ENCODE measurements around the gene ADAMTS3.

The ADAMTS3 gene

DNA sequence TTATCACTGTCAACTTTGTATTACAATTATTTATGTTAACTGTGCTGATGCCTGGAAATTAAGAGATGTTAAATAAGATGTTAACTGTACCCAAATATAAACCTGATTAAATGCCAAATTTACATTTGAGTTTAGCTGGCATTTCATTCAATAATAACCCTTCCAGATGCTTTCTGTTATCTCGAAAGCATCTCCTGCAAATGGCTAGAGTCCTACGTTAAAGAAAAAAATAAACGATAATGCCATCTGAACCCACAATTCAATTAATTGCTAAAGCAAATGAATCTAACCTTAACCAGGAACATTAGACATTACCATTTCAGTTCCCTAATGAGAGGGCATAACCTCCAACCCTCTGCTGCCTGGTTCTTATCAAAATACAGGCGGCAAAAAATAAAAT, 145.0 kb downstream of the ADAMTS3 start:
- Histone ChIP-seq H3K9me2 (replicated peaks; ENCODE audit: low read depth, low read length) (no peaks in the 10 kb centered on the region), H3K36me3 (ENCODE audit: insufficient read depth, low read length) (no peaks in the 10 kb centered on the region), H3F3A (ENCODE audit: low read depth) (no peaks in the 10 kb centered on the region), H2AFZ (ENCODE audit: low read length) (no peak overlapping the region), H3K9ac (ENCODE audit: low read depth, low read length, poor library complexity, severe bottlenecking) (no peak overlapping the region), H3K27me3 (ENCODE audit: insufficient read depth, low read length, poor library complexity, severe bottlenecking) (no peaks in the 10 kb centered on the region), H3K4me1 (ENCODE audit: insufficient read depth, low read length, poor library complexity, severe bottlenecking) (no peaks in the 10 kb centered on the region), H3K4me2 (ENCODE audit: low read depth, low read length, poor library complexity, severe bottlenecking) (no peak overlapping the region), H4K20me1 (ENCODE audit: insufficient read depth, low read length, poor library complexity, severe bottlenecking) (no peaks in the 10 kb centered on the region), H3K79me2 (ENCODE audit: insufficient read depth, low read length) (no peaks in the 10 kb centered on the region), H3K9me3 (ENCODE audit: insufficient read depth, low read depth, low read length) (no peaks in the 10 kb centered on the region), H3K4me3 (ENCODE audit: low read length, poor library complexity, severe bottlenecking) (no peak overlapping the region)
- TF ChIP-seq CTCF (conservative IDR thresholded peaks at IDR 0.05; ENCODE audit: low read length): no peak
- TF ChIP-seq EZH2phosphoT487 (IDR thresholded peaks at IDR 0.05; ENCODE audit: borderline replicate concordance): no peak

- Histone ChIP-seq H4K20me1 (ENCODE audit: insufficient read depth, low read length, poor library complexity, severe bottlenecking) (no peaks in the 10 kb centered on the region), H3K27me3 (ENCODE audit: insufficient read depth, low read length, poor library complexity, severe bottlenecking) (no peaks in the 10 kb centered on the region), H3F3A (ENCODE audit: low read depth) (no peaks in the 10 kb centered on the region), H3K9me3 (ENCODE audit: insufficient read depth, low read depth, low read length) (no peaks in the 10 kb centered on the region), H3K4me2 (ENCODE audit: low read depth, low read length, poor library complexity, severe bottlenecking) (no peak overlapping the region), H3K36me3 (ENCODE audit: insufficient read depth, low read length) (no peaks in the 10 kb centered on the region), H3K79me2 (ENCODE audit: insufficient read depth, low read length) (no peaks in the 10 kb centered on the region), H3K4me3 (ENCODE audit: low read length, poor library complexity, severe bottlenecking) (no peak overlapping the region), H3K9ac (ENCODE audit: low read depth, low read length, poor library complexity, severe bottlenecking) (no peak overlapping the region), H3K9me2 (replicated peaks; ENCODE audit: low read depth, low read length) (no peaks in the 10 kb centered on the region), H2AFZ (ENCODE audit: low read length) (no peak overlapping the region), H3K4me1 (ENCODE audit: insufficient read depth, low read length, poor library complexity, severe bottlenecking) (no peaks in the 10 kb centered on the region)
- TF ChIP-seq CTCF (conservative IDR thresholded peaks at IDR 0.05; ENCODE audit: low read length) (no peak), EZH2phosphoT487 (IDR thresholded peaks at IDR 0.05; ENCODE audit: borderline replicate concordance) (no peak)
Observed at GRCh38 chr4:72422416-72422815, 146.6 kb downstream of the ADAMTS3 start.

- no peaks in the 10 kb centered on the region for H3K36me3 ChIP-seq (ENCODE audit: insufficient read depth, low read length)
- no peak overlapping the region for H3K9ac ChIP-seq (ENCODE audit: low read depth, low read length, poor library complexity, severe bottlenecking)
- H2AFZ ChIP-seq (ENCODE audit: low read length): no peak overlapping the region
- H3K9me2 ChIP-seq (replicated peaks; ENCODE audit: low read depth, low read length): no peaks in the 10 kb centered on the region
- no peaks in the 10 kb centered on the region for H3K79me2 ChIP-seq (ENCODE audit: insufficient read depth, low read length)
- no peaks in the 10 kb centered on the region for H3K4me1 ChIP-seq (ENCODE audit: insufficient read depth, low read length, poor library complexity, severe bottlenecking)
- no peak overlapping the region for H3K4me2 ChIP-seq (ENCODE audit: low read depth, low read length, poor library complexity, severe bottlenecking)
- no peak overlapping the region for H3K4me3 ChIP-seq (ENCODE audit: low read length, poor library complexity, severe bottlenecking)
- H3K9me3 ChIP-seq (ENCODE audit: insufficient read depth, low read depth, low read length): no peaks in the 10 kb centered on the region
- H4K20me1 ChIP-seq (ENCODE audit: insufficient read depth, low read length, poor library complexity, severe bottlenecking): no peaks in the 10 kb centered on the region
- H3F3A ChIP-seq (ENCODE audit: low read depth): no peaks in the 10 kb centered on the region
- no peaks in the 10 kb centered on the region for H3K27me3 ChIP-seq (ENCODE audit: insufficient read depth, low read length, poor library complexity, severe bottlenecking)
- TF ChIP-seq CTCF (conservative IDR thresholded peaks at IDR 0.05; ENCODE audit: low read length) (no peak), EZH2phosphoT487 (IDR thresholded peaks at IDR 0.05; ENCODE audit: borderline replicate concordance) (no peak)
Observed at GRCh38 chr4:72418458-72418857, 150.6 kb downstream of the ADAMTS3 start.
